GM23248 (cell line): Measurements from ENCODE around the gene GRPR. TPM values are rescaled to one million over a fixed set of nuclear protein-coding genes. Genes with fewer than 3 reads are reported as not detected.
A peak's percentile ranks its signal among the peaks of the same experiment; 100 is the strongest.

Source experiments
- DNase-seq: peaks from one replicate; pipeline ENCODE4 v3.0.0-alpha.2; 2015
- H2AFZ ChIP-seq: fragments of 200-600 bp; sonication (generic); 2 replicates; pipeline ENCODE4 v1.6.1; 2016; ENCODE audit warnings: antibody characterized with exemption
- H3F3A ChIP-seq: fragments of 200-600 bp; sonication (generic); 2 replicates; pipeline ENCODE4 v1.6.1; 2016; ENCODE audit warnings: mild to moderate bottlenecking, antibody characterized with exemption, mixed run types; ENCODE audit not compliant: insufficient read depth
- H3K27ac ChIP-seq: fragments of 200-600 bp; sonication (generic); 2 replicates; pipeline ENCODE4 v1.5.1; 2016; ENCODE audit warnings: mild to moderate bottlenecking
- H3K27me3 ChIP-seq: fragments of 200-600 bp; sonication (generic); replicated peaks from 2 replicates; pipeline ENCODE4 v1.6.1; 2016; ENCODE audit warnings: mild to moderate bottlenecking; ENCODE audit not compliant: insufficient read depth
- H3K36me3 ChIP-seq: fragments of 200-600 bp; sonication (generic); 2 replicates; pipeline ENCODE4 v1.6.1; 2016; ENCODE audit warnings: low read depth, mild to moderate bottlenecking
- H3K4me1 ChIP-seq: fragments of 200-600 bp; sonication (generic); 2 replicates; pipeline ENCODE4 v1.6.1; 2016; ENCODE audit warnings: mild to moderate bottlenecking; ENCODE audit not compliant: insufficient read depth
- H3K4me2 ChIP-seq: fragments of 200-600 bp; sonication (generic); one replicate; pipeline ENCODE4 v1.6.1; 2016; ENCODE audit warnings: mild to moderate bottlenecking; ENCODE audit not compliant: unreplicated experiment
- H3K4me3 ChIP-seq: fragments of 200-600 bp; sonication (generic); 2 replicates; pipeline ENCODE4 v1.5.1; 2016; ENCODE audit warnings: mild to moderate bottlenecking
- H3K79me2 ChIP-seq: fragments of 200-600 bp; sonication (generic); 2 replicates; pipeline ENCODE4 v1.6.1; 2016; ENCODE audit warnings: mild to moderate bottlenecking; ENCODE audit not compliant: insufficient read depth
- H3K9ac ChIP-seq: fragments of 200-600 bp; sonication (generic); 2 replicates; pipeline ENCODE4 v1.6.1; 2016; ENCODE audit warnings: mild to moderate bottlenecking
- H3K9me2 ChIP-seq: fragments of 200-600 bp; sonication (generic); 2 replicates; pipeline ENCODE4 v1.6.1; 2016; ENCODE audit warnings: mixed run types, mild to moderate bottlenecking, moderate library complexity; ENCODE audit not compliant: insufficient read depth
- H3K9me3 ChIP-seq: fragments of 200-600 bp; sonication (generic); one replicate; pipeline ENCODE4 v1.6.1; 2017; ENCODE audit warnings: low read depth
- H4K20me1 ChIP-seq: fragments of 200-600 bp; sonication (generic); 2 replicates; pipeline ENCODE4 v1.6.0; 2016; ENCODE audit not compliant: insufficient read depth
- EZH2 ChIP-seq: fragments of 200-600 bp; sonication (generic); IDR thresholded peaks from 2 replicates; pipeline ENCODE4 v1.6.1; 2018; ENCODE audit warnings: antibody characterized with exemption, mild to moderate bottlenecking; ENCODE audit not compliant: insufficient read depth, poor library complexity, severe bottlenecking
- EZH2phosphoT487 ChIP-seq: fragments of 200-600 bp; sonication (generic); IDR thresholded peaks from 2 replicates; pipeline ENCODE4 v1.6.1; 2018; ENCODE audit warnings: antibody characterized with exemption, moderate library complexity, mild to moderate bottlenecking, low read depth; ENCODE audit not compliant: insufficient read depth
- WGBS, 2 experiments: methylation state at CpG; one replicate each; pipeline ENCODE4 v1.1.6; 2015 to 2017; ENCODE audit warnings: low lambda C conversion rate in 2 of 2, low coverage in 1 of 2; ENCODE audit errors: missing lambda C conversion rate in 2 of 2; 5-methylcytosine and 5-hydroxymethylcytosine counted together
- in situ Hi-C: fragments of 300-500 bp; cut with MboI; formaldehyde crosslinking; loops from 2 replicates; pipeline ENCODE4 v1.15.0; 2020
- polyA plus RNA-seq: library from polyadenylated mRNA; unstranded; fragments of >200 nt; fragmentation: Nextera tagmentation; extraction: Ambion mirVana; gene quantifications from 2 replicates; pipeline ENCODE4 v1.2.1, GENCODE V29; 2016
- total RNA-seq: library from RNA; depleted of rRNA; stranded (reverse); fragments of >200 nt; shearing (Covaris generic); gene quantifications from 2 replicates; pipeline ENCODE4 v1.2.3, GENCODE V29; 2014

Gene GRPR
- total and polyA plus RNA-seq, 2 experiments from 2014 or later, result 0.13 TPM; not detected in 1

- Histone ChIP-seq H3K4me1 (peaks cover 16% of the 10 kb centered on the region), H3K4me2 (no peak overlapping the region), H2AFZ (no peak overlapping the region), H3K79me2 (no peaks in the 10 kb centered on the region), H3K36me3 (no peaks in the 10 kb centered on the region), H3K9ac (no peak overlapping the region), H3K4me3 (no peak overlapping the region), H3K27ac (no peak overlapping the region), H3K27me3 (no peaks in the 10 kb centered on the region), H3F3A (peaks cover 16% of the 10 kb centered on the region), H3K9me2 (no peaks in the 10 kb centered on the region), H3K9me3 (no peaks in the 10 kb centered on the region), H4K20me1 (no peaks in the 10 kb centered on the region)
- in situ Hi-C loops, result no loop called here
- 65 to 75% methylated on average over 3 of the region's 3 CpGs for WGBS, 2 experiments
- DNase-seq, result no peak
- TF ChIP-seq EZH2phosphoT487 (no peak), EZH2 (no peak)
Measured at GRCh38 chrX:16186380-16187007, 63.1 kb downstream of the GRPR start.

- no peaks in the 10 kb centered on the region for H3K36me3 ChIP-seq
- DNase-seq, result no peak
- no peaks in the 10 kb centered on the region for H4K20me1 ChIP-seq
- no peak overlapping the region for H3K27ac ChIP-seq
- no peaks in the 10 kb centered on the region for H3K9me2 ChIP-seq
- H3K9me3 ChIP-seq, result no peaks in the 10 kb centered on the region
- no peak overlapping the region for H3K9ac ChIP-seq
- H3F3A ChIP-seq, result peaks cover 16% of the 10 kb centered on the region
- no peak overlapping the region for H2AFZ ChIP-seq
- in situ Hi-C loops, result no loop called here
- WGBS, 2 experiments, result 62 to 66% methylated on average over 4 of the region's 4 CpGs
- H3K4me2 ChIP-seq, result no peak overlapping the region
- no peak overlapping the region for H3K4me3 ChIP-seq
- H3K79me2 ChIP-seq, result no peaks in the 10 kb centered on the region
- TF ChIP-seq EZH2phosphoT487 (no peak), EZH2 (no peak)
- H3K27me3 ChIP-seq, result no peaks in the 10 kb centered on the region
- peaks cover 16% of the 10 kb centered on the region for H3K4me1 ChIP-seq
Measured at GRCh38 chrX:16187024-16187760, 63.8 kb downstream of the GRPR start.

- no peaks in the 10 kb centered on the region for H3K79me2 ChIP-seq
- no peak overlapping the region for H3K4me2 ChIP-seq
- H3K27ac ChIP-seq, result no peak overlapping the region
- H3K4me1 ChIP-seq, result peaks cover 16% of the 10 kb centered on the region
- no peaks in the 10 kb centered on the region for H3K9me3 ChIP-seq
- H3K4me3 ChIP-seq, result no peak overlapping the region
- H4K20me1 ChIP-seq, result no peaks in the 10 kb centered on the region
- TF ChIP-seq EZH2, result no peak
- TF ChIP-seq EZH2phosphoT487, result no peak
- no peak overlapping the region for H2AFZ ChIP-seq
- H3K27me3 ChIP-seq, result no peaks in the 10 kb centered on the region
- H3K9ac ChIP-seq, result no peak overlapping the region
- in situ Hi-C loops, result no loop called here
- H3K36me3 ChIP-seq, result no peaks in the 10 kb centered on the region
- peak; percentile 56 for DNase-seq
- H3F3A ChIP-seq, result peaks cover 16% of the 10 kb centered on the region
- 29 to 71% methylated on average over 1 of the region's 1 CpG for WGBS, 2 experiments
- H3K9me2 ChIP-seq, result no peaks in the 10 kb centered on the region
Measured at GRCh38 chrX:16188687-16189086, 65.3 kb downstream of the GRPR start.

GRCh38 chrX:16191605-16192004 is 68.2 kb downstream of the GRPR start:
- Histone ChIP-seq H3K36me3 (no peaks in the 10 kb centered on the region), H3K27ac (no peak overlapping the region), H3K9me2 (no peaks in the 10 kb centered on the region), H3K27me3 (no peaks in the 10 kb centered on the region), H3K4me2 (no peak overlapping the region), H4K20me1 (no peaks in the 10 kb centered on the region), H3K9ac (no peak overlapping the region), H3K4me1 (peaks cover 3% of the 10 kb centered on the region; the same call in 1 of the 2 replicates), H3F3A (peaks cover under 1% of the 10 kb centered on the region; the same call in 1 of the 2 replicates), H3K4me3 (no peak overlapping the region), H3K9me3 (no peaks in the 10 kb centered on the region), H3K79me2 (no peaks in the 10 kb centered on the region), H2AFZ (no peak overlapping the region)
- in situ Hi-C loops, result no loop called here
- no peak for DNase-seq
- WGBS, 2 experiments, result 78 to 86% methylated on average over 6 of the region's 6 CpGs
- TF ChIP-seq EZH2 (no peak), EZH2phosphoT487 (no peak)
